Measurements from ENCODE around the gene LRRC23.

DNA sequence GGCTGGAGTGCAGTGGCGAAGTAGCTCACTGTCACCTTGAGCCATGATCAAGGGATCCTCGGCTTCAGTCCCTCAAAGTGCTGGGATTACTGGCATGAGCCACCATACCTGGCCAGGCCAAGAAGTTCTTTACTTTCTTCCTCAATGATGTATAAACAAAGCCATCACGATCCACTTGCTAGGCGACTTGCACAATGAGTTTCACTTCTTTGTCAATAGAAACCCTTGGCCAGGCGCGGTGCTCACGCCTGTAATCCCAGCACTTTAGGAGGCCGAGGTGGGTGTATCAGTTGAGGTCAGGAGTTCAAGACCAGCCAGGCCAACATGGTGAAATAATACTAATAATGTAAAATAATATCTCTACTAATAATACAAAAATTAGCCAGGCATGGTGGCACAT lies 17.2 kb upstream of the LRRC23 start:
- TF ChIP-seq, protein P1, sequence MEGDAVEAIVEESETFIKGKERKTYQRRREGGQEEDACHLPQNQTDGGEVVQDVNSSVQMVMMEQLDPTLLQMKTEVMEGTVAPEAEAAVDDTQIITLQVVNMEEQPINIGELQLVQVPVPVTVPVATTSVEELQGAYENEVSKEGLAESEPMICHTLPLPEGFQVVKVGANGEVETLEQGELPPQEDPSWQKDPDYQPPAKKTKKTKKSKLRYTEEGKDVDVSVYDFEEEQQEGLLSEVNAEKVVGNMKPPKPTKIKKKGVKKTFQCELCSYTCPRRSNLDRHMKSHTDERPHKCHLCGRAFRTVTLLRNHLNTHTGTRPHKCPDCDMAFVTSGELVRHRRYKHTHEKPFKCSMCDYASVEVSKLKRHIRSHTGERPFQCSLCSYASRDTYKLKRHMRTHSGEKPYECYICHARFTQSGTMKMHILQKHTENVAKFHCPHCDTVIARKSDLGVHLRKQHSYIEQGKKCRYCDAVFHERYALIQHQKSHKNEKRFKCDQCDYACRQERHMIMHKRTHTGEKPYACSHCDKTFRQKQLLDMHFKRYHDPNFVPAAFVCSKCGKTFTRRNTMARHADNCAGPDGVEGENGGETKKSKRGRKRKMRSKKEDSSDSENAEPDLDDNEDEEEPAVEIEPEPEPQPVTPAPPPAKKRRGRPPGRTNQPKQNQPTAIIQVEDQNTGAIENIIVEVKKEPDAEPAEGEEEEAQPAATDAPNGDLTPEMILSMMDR (IDR thresholded peaks at IDR 0.05), result no peak
- no peak for TF ChIP-seq EP300 (IDR thresholded peaks at IDR 0.05)
- no peak for TF ChIP-seq POLR2A (IDR thresholded peaks at IDR 0.05)

All from suprapubic skin (tissue), 3 donors.